ENCODE data around the gene ZNF333. TPM values are rescaled to one million over a fixed set of nuclear protein-coding genes. Genes with fewer than 3 reads are reported as not detected.

The ZNF333 gene
- total RNA-seq, 1 donor from 2014 or later = 22.5 TPM

- H3K36me3 Mint-ChIP-seq = no peaks in the 10 kb centered on the region
- DNase-seq (ENCODE audit: extremely low spot score, unreplicated experiment) = no peak
- H3K4me3 Mint-ChIP-seq = no peak overlapping the region
- H3K9me3 Mint-ChIP-seq = no peaks in the 10 kb centered on the region
- TF ChIP-seq, protein P1, sequence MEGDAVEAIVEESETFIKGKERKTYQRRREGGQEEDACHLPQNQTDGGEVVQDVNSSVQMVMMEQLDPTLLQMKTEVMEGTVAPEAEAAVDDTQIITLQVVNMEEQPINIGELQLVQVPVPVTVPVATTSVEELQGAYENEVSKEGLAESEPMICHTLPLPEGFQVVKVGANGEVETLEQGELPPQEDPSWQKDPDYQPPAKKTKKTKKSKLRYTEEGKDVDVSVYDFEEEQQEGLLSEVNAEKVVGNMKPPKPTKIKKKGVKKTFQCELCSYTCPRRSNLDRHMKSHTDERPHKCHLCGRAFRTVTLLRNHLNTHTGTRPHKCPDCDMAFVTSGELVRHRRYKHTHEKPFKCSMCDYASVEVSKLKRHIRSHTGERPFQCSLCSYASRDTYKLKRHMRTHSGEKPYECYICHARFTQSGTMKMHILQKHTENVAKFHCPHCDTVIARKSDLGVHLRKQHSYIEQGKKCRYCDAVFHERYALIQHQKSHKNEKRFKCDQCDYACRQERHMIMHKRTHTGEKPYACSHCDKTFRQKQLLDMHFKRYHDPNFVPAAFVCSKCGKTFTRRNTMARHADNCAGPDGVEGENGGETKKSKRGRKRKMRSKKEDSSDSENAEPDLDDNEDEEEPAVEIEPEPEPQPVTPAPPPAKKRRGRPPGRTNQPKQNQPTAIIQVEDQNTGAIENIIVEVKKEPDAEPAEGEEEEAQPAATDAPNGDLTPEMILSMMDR (conservative IDR thresholded peaks at IDR 0.05) = no peak
- H3K27ac Mint-ChIP-seq = no peak overlapping the region
- no peaks in the 10 kb centered on the region for H3K27me3 Mint-ChIP-seq
- H3K4me1 Mint-ChIP-seq (ENCODE audit: unreplicated experiment) = no peaks in the 10 kb centered on the region
Observed at GRCh38 chr19:14767466-14767971, 77.7 kb downstream of the ZNF333 start.

- TF ChIP-seq, protein P1 (conservative IDR thresholded peaks at IDR 0.05) = no peak
- no peaks in the 10 kb centered on the region for H3K27me3 Mint-ChIP-seq
- no peak overlapping the region for H3K4me3 Mint-ChIP-seq
- H3K27ac Mint-ChIP-seq = no peak overlapping the region
- DNase-seq (ENCODE audit: extremely low spot score, unreplicated experiment) = no peak
- H3K36me3 Mint-ChIP-seq = no peaks in the 10 kb centered on the region
- no peaks in the 10 kb centered on the region for H3K9me3 Mint-ChIP-seq
- H3K4me1 Mint-ChIP-seq (ENCODE audit: unreplicated experiment) = no peaks in the 10 kb centered on the region
Observed at GRCh38 chr19:14768001-14768400, 78.2 kb downstream of the ZNF333 start.

DNA sequence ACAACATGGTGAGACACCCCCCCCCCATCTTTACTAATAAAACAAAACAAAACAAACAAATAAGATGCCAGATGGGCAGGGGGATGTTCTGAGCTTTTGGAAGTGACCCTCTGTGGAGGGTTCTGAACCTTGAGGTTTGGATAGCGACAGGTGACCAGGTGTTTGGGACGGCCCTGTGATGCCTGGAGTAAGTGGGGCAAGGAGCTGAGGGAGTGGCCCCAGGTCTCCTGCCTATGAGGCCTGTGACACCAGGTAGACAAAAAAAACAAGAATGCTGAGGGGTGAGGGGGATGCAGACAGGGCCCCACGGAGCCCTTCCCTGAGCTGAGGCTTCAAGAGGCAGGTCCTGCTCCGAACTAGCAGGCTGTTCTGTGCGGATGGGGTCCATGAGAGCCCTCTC lies 79.4 kb downstream of the ZNF333 start:
- no peaks in the 10 kb centered on the region for H3K4me1 Mint-ChIP-seq (ENCODE audit: unreplicated experiment)
- H3K27me3 Mint-ChIP-seq = no peaks in the 10 kb centered on the region
- peak; percentile 31 for DNase-seq (ENCODE audit: extremely low spot score, unreplicated experiment)
- no peak overlapping the region for H3K4me3 Mint-ChIP-seq
- H3K27ac Mint-ChIP-seq = no peak overlapping the region
- no peaks in the 10 kb centered on the region for H3K36me3 Mint-ChIP-seq
- TF ChIP-seq, protein P1 (conservative IDR thresholded peaks at IDR 0.05) = no peak
- no peaks in the 10 kb centered on the region for H3K9me3 Mint-ChIP-seq

DNA sequence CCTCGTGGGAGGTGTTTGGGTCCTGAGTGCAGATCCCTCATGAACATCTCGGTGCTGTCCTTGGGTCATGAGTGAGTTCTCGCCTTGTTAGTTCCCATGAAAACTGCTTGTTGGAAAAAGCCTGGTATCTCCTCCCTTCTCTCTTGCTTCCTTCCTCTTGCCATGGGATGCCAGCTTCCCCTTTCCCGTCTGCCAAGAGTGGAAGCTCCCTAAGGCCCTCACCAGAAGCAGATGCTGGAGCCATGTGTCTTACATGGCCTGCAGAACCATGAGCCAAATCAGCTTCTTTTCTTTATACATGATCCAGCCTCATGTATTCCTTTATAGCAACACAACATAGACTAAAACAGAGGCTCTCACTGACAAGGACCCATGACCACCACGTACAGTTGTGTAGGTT lies 80.3 kb downstream of the ZNF333 start:
- no peaks in the 10 kb centered on the region for H3K27me3 Mint-ChIP-seq
- no peak overlapping the region for H3K4me3 Mint-ChIP-seq
- H3K4me1 Mint-ChIP-seq (ENCODE audit: unreplicated experiment) = no peaks in the 10 kb centered on the region
- H3K9me3 Mint-ChIP-seq = no peaks in the 10 kb centered on the region
- no peaks in the 10 kb centered on the region for H3K36me3 Mint-ChIP-seq
- TF ChIP-seq, protein P1 (conservative IDR thresholded peaks at IDR 0.05) = no peak
- peak; percentile 44 for DNase-seq (ENCODE audit: extremely low spot score, unreplicated experiment)
- no peak overlapping the region for H3K27ac Mint-ChIP-seq

GRCh38 chr19:14770944-14771839 lies 81.3 kb downstream of the ZNF333 start:
- H3K27ac Mint-ChIP-seq = no peak overlapping the region
- DNase-seq (ENCODE audit: extremely low spot score, unreplicated experiment) = peak; percentile 52
- H3K4me3 Mint-ChIP-seq = no peak overlapping the region
- H3K27me3 Mint-ChIP-seq = peaks cover 3% of the 10 kb centered on the region
- H3K36me3 Mint-ChIP-seq = no peaks in the 10 kb centered on the region
- H3K4me1 Mint-ChIP-seq (ENCODE audit: unreplicated experiment) = no peaks in the 10 kb centered on the region
- no peaks in the 10 kb centered on the region for H3K9me3 Mint-ChIP-seq
- TF ChIP-seq, protein P1 (conservative IDR thresholded peaks at IDR 0.05) = no peak
